Brain microvascular endothelial cell (primary cell): Measurements from ENCODE around the gene ID4.

Experiments used
- DNase-seq: peaks from one replicate; pipeline ENCODE4 v3.0.0-alpha.2; 2020
- H3K27ac ChIP-seq: fragments of 250-450 bp; sonication (Bioruptor Pico); 2 replicates; pipeline ENCODE4 v1.5.1; 2020; ENCODE audit warnings: mild to moderate bottlenecking, moderate library complexity
- H3K27me3 ChIP-seq: fragments of 250-450 bp; sonication (Bioruptor Pico); replicated peaks from 2 replicates; pipeline ENCODE4 v1.5.1; 2020; ENCODE audit warnings: mild to moderate bottlenecking
- H3K36me3 ChIP-seq: fragments of 250-450 bp; sonication (Bioruptor Pico); replicated peaks from 2 replicates; pipeline ENCODE4 v1.5.1; 2020; ENCODE audit warnings: mild to moderate bottlenecking
- H3K4me3 ChIP-seq: 2 replicates; pipeline ENCODE4 v1.5.1; 2011; ENCODE audit warnings: low read depth, mild to moderate bottlenecking, control low read depth, low read length, moderate library complexity
- CTCF ChIP-seq: IDR thresholded peaks from 2 replicates; pipeline ENCODE4 v1.5.1; 2011; ENCODE audit warnings: low read depth, mild to moderate bottlenecking, moderate library complexity, low read length, control low read depth, inconsistent platforms; ENCODE audit errors: missing control alignments
- in situ Hi-C: cut with HindIII; loops from 2 replicates; pipeline ENCODE4 v1.10.0; 2017; ENCODE audit warnings: low sequenced_read_pairs, low pct_ligation_motif_present

The ID4 gene

GRCh38 chr6:19879663-19880062 is 42.5 kb downstream of the ID4 start:
- Histone ChIP-seq H3K27me3 (no peaks in the 10 kb centered on the region), H3K4me3 (no peak overlapping the region), H3K36me3 (no peaks in the 10 kb centered on the region), H3K27ac (no peak overlapping the region)
- TF ChIP-seq CTCF: no peak
- in situ Hi-C loops: no loop called here
- DNase-seq: no peak

GRCh38 chr6:19880066-19880465 is 42.9 kb downstream of the ID4 start:
- DNase-seq: no peak
- in situ Hi-C loops: no loop called here
- Histone ChIP-seq H3K27me3 (no peaks in the 10 kb centered on the region), H3K4me3 (no peak overlapping the region), H3K27ac (no peak overlapping the region), H3K36me3 (no peaks in the 10 kb centered on the region)
- no peak for TF ChIP-seq CTCF

GRCh38 chr6:19891451-19891850 is 54.3 kb downstream of the ID4 start:
- TF ChIP-seq CTCF: no peak
- in situ Hi-C loops: no loop called here
- H3K27me3 ChIP-seq: no peaks in the 10 kb centered on the region
- H3K4me3 ChIP-seq: no peak overlapping the region
- H3K27ac ChIP-seq: no peak overlapping the region
- no peaks in the 10 kb centered on the region for H3K36me3 ChIP-seq
- DNase-seq: no peak
